G401.6 (cell line): Measurements from ENCODE around the gene KCNN3.

ENCODE experiments used
- FAIRE-seq: peaks from 2 replicates; lab custom pipeline; 2012; peaks lifted over from hg19 to GRCh38; lab: Jason Lieb, UNC

The KCNN3 gene

DNA sequence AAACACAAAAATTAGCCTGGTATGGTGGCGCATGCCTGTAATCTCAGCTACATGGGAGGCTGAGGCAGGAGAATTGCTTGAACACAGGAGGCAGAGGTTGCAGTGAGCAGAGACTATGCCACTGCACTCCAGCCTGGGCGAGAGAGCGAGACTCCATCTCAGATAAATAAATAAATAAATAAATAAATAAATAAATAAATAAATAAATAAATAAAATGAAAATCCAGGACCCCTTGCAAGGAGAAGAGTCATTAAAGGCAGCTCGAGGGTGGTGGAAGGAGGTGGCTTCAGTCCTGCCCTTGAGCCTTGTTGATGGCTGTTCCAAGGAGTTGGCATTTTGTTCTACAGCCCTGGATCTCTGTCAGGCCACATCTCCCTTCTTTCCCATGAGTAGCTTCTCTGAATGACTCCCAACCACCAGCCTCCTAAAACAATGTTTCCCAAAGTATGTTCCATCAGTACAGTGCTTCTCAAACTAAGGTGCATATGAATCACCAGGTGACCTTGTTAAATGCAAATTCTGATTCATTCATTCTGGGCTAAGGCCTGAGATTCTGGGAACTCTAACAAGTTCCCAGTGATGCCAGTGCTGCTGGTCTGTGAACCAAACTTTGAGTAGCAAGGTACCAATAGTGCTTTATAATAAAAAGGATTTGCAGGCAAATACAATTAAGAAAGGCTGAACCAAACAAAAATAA is 99.0 kb downstream of the KCNN3 start:
- FAIRE-seq, result no peak

- no peak for FAIRE-seq
Observed at GRCh38 chr1:154769193-154769895, 100.7 kb downstream of the KCNN3 start.

DNA sequence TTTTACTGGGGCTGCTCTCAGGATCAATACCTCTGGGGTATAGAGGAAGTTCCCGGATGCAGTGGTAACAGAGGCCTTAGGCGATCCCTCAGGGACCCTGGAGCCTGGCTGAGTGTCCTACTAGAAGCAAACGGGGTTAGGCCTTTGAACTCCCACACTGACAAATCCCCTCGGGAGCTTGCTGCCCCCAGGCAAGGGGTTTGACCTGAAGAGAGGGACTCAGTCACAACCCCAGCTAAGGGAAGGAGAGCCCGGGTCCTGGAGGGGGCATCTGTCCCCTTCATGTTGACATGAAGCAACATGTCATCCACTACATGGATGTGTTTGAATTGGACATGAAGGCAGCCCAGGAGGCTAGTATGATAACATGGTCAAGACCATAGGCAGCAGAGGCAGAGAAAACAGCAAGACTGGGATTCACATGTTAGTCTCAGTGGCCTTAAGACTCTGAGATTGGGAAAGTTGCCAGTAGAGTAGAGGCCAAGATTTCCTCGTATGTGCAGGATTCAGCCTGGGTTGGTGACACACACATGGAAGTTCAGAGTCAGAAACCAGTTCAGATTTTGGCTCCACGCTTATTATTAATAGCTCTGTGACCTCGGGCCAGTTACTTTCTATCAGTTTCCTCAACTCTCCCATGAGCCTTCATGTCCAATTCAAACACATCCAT is 101.5 kb downstream of the KCNN3 start:
- FAIRE-seq, result no peak

GRCh38 chr1:154767315-154768240 is 102.5 kb downstream of the KCNN3 start:
- no peak for FAIRE-seq

GRCh38 chr1:154765970-154766369 is 104.1 kb downstream of the KCNN3 start:
- no peak for FAIRE-seq

DNA sequence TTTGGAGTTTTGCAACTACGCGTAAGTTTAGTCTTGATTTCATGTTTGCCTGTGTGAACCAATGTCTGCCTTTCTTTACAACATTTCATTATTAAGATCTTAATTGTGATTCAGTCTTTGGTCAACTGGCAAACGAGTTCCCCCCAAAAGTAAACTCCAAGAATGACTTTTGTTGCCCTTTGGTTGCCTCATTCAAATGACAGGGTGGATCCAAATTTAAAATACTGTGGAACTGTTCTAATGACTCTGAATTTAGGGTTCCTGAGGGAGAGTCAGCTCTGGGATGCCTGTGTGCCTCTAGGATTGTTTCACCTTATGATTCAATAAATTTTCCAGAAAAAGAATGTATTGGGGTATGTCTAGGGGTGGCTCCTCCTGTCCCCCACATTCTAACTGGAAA is 105.3 kb downstream of the KCNN3 start:
- no peak for FAIRE-seq

DNA sequence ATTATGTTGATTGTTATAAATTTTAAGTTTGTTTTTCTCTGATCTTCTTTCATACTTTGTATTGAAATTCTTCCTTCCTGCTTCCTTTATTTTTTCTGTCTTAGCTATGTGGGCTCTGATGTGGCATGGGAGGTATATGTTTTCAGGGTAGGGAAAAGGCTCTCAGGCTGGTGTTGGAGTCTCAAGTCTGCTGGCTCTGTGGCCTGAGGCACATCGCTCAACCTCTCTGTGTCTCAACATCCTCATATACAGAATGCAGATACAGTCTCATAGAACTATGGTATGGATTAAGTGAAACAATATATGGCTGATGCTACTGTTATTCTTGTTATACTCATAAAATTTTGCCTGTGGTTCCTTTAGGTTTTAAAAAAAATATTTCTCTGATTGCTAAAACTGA is 105.9 kb downstream of the KCNN3 start:
- FAIRE-seq, result no peak

DNA sequence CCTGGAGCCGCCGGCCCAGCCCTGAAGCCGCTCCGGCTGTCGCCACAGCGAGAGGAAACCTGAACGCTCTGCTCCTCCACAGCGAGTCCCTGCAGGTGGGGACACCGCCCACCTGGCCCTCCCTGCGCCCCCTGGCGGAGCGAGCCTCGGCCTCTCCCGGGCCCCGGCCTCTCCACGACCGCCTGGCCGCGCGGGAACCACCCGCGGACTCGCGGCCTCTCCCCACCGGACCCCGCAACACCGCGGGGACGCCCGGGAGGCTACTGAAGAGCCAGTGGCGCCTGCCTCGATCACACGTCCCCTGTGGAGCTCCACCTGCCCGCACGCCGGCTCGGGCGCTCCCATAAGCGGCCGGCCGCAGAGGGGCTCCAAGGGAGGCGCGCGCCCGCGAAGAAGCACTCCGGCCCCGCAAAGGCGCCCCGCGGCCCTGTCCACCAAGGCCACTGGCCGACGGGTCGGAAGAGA is 109.6 kb downstream of the KCNN3 start:
- no peak for FAIRE-seq

- FAIRE-seq, result no peak
Observed at GRCh38 chr1:154759793-154760192, 110.3 kb downstream of the KCNN3 start.

- no peak for FAIRE-seq
Observed at GRCh38 chr1:154759196-154759595, 110.9 kb downstream of the KCNN3 start.

DNA sequence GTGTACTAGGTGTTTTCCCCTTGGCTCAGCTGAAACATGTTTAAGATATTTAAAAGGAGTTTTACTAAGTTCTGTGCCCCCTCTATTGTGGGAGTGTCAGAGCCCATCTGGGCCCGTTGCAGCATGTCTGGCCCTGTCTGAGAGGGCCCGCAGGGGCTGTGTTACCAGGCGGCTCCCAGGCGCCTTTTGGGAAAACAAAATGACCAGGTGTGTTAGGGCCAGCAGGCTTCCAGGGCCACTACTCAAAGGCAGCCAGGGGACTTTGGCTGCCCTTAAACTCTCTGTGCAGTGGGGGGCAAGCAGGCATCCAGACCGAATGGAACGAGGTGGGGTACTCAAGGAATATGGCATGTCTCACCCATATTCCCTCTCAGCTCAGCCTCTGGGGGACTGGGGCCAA is 111.7 kb downstream of the KCNN3 start:
- no peak for FAIRE-seq

GRCh38 chr1:154756793-154757548 is 113.1 kb downstream of the KCNN3 start:
- no peak for FAIRE-seq

DNA sequence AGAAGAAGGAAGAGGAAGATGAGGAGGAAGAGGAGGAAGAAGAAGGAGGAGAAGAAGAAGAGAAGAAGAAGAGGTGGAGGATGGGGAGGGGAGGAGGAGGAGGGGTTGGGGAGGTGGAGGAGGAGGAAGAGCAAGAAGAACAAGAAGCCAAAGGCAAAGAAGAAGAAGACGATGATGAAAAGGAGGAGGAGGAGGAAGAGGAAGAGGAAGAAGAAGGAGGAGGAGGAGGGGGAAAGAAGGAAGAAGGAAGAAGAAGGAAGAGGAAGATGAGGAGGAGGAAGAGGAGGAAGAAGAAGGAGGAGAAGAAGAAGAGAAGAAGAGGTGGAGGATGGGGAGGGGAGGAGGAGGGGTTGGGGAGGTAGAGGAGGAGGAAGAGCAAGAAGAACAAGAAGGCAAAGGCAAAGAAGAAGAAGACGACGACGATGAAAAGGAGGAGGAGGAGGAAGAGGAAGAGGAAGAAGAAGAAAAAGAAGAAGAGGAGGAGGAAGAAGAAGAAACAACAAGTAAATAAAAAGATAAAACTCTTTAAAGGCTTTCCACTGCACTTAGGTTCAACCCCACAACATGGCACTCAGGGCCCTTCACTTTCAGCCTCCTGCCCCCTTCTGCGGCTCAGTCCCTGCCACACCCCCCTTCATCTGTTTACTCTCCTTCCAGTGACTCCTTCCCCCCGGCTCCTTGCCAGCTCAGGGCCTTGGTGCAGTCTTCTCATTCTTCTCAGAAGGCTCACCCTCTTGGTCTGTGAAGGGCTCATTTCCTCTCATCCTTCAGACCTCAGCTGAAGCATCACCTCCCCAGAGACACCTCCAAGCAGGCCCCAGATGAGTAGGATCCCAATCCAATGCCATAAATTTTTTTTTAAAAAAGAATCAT is 114.0 kb downstream of the KCNN3 start:
- no peak for FAIRE-seq

- FAIRE-seq, result no peak
Observed at GRCh38 chr1:154753426-154753825, 116.7 kb downstream of the KCNN3 start.

- FAIRE-seq, result no peak
Observed at GRCh38 chr1:154752273-154753030, 117.6 kb downstream of the KCNN3 start.

DNA sequence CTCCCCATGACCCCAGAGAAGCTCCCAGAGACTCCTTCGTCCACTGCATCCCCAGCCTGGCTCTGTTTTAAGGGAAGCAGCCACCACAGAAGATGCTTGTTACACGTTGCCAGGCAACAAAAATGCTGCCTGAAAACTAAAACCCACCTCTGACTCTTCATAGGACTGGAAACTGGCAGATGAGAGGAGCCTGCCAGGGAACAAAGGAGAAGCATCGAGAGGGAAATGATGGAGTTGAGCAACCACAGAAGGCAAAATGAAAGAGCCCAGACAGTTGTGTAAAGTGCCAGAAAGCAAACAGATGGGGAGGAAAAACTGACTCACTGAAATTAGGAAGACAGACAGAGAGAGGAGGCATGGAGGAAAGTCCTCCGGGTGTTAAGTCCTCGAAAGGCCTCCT is 118.4 kb downstream of the KCNN3 start:
- no peak for FAIRE-seq

GRCh38 chr1:154750681-154751665 is 119.1 kb downstream of the KCNN3 start:
- no peak for FAIRE-seq

GRCh38 chr1:154749078-154749760 is 120.9 kb downstream of the KCNN3 start:
- no peak for FAIRE-seq
